Prostate gland (tissue), 2 donors: Measurements from ENCODE around the gene DHH. TPM values are rescaled to one million over a fixed set of nuclear protein-coding genes. Genes with fewer than 3 reads are reported as not detected.
"Not testable (repeated sequence)": the region's sequence is repeated elsewhere in the genome, so short reads cannot be mapped to it uniquely, and the experiment has no call there.

Experiments
- DNase-seq: peaks from one replicate; pipeline ENCODE4 v3.0.0-alpha.2; 2019; ENCODE audit warnings: low spot score
- H3K27ac ChIP-seq, 2 donors: fragments of 200-600 bp; sonication (generic); 2 replicates each; pipeline ENCODE4 v1.5.1; 2017 to 2019
- H3K27me3 ChIP-seq: fragments of 200-600 bp; sonication (generic); replicated peaks from 2 replicates; pipeline ENCODE4 v1.5.1; 2019; ENCODE audit not compliant: insufficient read depth
- H3K36me3 ChIP-seq, 2 donors: fragments of 200-600 bp; sonication (generic); 1 replicate in 1 of 2; 2 replicates in 1 of 2; pipeline versions ENCODE4 v1.5.1 to v1.8.1; 2017 to 2019
- H3K4me1 ChIP-seq: fragments of 200-600 bp; sonication (generic); replicated peaks from 2 replicates; pipeline ENCODE4 v1.5.1; 2019
- H3K4me3 ChIP-seq, 2 donors: fragments of 200-600 bp; sonication (generic); 2 replicates each; pipeline ENCODE4 v1.5.1; 2017 to 2019
- H3K9me3 ChIP-seq: fragments of 200-600 bp; sonication (generic); 2 replicates; pipeline ENCODE4 v1.5.1; 2017
- CTCF ChIP-seq, 4 experiments: fragments of 200-600 bp in 2 of 4; fragments of 450-650 bp in 2 of 4; sonication (generic) in 2 of 4; IDR thresholded peaks; 1 replicate in 3 of 4; 2 replicates in 1 of 4; pipeline ENCODE4 v1.5.1; 2016 to 2019; ENCODE audit warnings: antibody characterized with exemption in 4 of 4, mild to moderate bottlenecking in 2 of 4, moderate library complexity in 2 of 4
- POLR2A ChIP-seq: fragments of 450-650 bp; IDR thresholded peaks from one replicate; pipeline ENCODE4 v1.6.1; 2016; ENCODE audit warnings: antibody characterized with exemption, mild to moderate bottlenecking
- POLR2AphosphoS5 ChIP-seq: sonication (generic); formaldehyde crosslinking; IDR thresholded peaks from one replicate; pipeline ENCODE4 v1.6.1; 2017; ENCODE audit warnings: antibody characterized with exemption
- WGBS: methylation state at CpG from one replicate; pipeline ENCODE4 v1.1.5; 2018; 5-methylcytosine and 5-hydroxymethylcytosine counted together
- intact Hi-C: fragments of 100-400 bp; cut with DNase I; formaldehyde crosslinking; loops from one replicate; pipeline ENCODE4 v1.14.2; 2022
- total RNA-seq, 2 donors: library from RNA; depleted of rRNA; stranded (reverse); fragments of >200 nt; gene quantifications; one replicate each; pipeline ENCODE4 v1.1.0, GENCODE V29; 2016

The DHH gene
- total RNA-seq, result 100 to 1,000 TPM in 1 of 2 donors, under 1 TPM in 1; 0.18 to 114 TPM

- peaks cover 22% of the 10 kb centered on the region for H3K27me3 ChIP-seq
- no peak for DNase-seq
- H3K9me3 ChIP-seq, result no peaks in the 10 kb centered on the region
- H3K27ac ChIP-seq, result no peak within 1 kb of the TSS
- H3K4me1 ChIP-seq, result peaks cover 5% of the 10 kb centered on the region
- no peak within 1 kb of the TSS for H3K4me3 ChIP-seq
- no peaks in the 10 kb centered on the region for H3K36me3 ChIP-seq
- TF ChIP-seq POLR2AphosphoS5 (no peak), CTCF (IDR thresholded peaks at IDR 0.05) (no peak), POLR2A (no peak)
- intact Hi-C loops, result no loop called here
- WGBS, result 1% methylated on average over 42 of the region's 49 CpGs
Measured at GRCh38 chr12:49094160-49094974, at the start of gene DHH. TSS of gene DHH (minus strand) at chr12:49094801. CDS start at chr12:49094512, 289 bp downstream.

- Histone ChIP-seq H3K4me3 (no peak overlapping the region), H3K4me1 (no peaks in the 10 kb centered on the region), H3K27ac (no peak overlapping the region), H3K9me3 (no peaks in the 10 kb centered on the region), H3K36me3 (no peaks in the 10 kb centered on the region), H3K27me3 (no peaks in the 10 kb centered on the region)
- intact Hi-C loops, result no loop called here
- DNase-seq, result no peak
- TF ChIP-seq POLR2AphosphoS5 (no peak), POLR2A (no peak), CTCF (IDR thresholded peaks at IDR 0.05) (no peak)
- WGBS, result 90% methylated on average over 2 of the region's 2 CpGs
Measured at GRCh38 chr12:49144384-49144783, 49.8 kb upstream of the DHH start.

- WGBS, result 86% methylated on average over 2 of the region's 2 CpGs
- Histone ChIP-seq H3K4me3 (no peak overlapping the region), H3K27ac (no peak overlapping the region), H3K4me1 (no peaks in the 10 kb centered on the region), H3K36me3 (no peaks in the 10 kb centered on the region), H3K9me3 (no peaks in the 10 kb centered on the region), H3K27me3 (no peaks in the 10 kb centered on the region)
- no peak for TF ChIP-seq CTCF (IDR thresholded peaks at IDR 0.05)
- no peak for TF ChIP-seq POLR2AphosphoS5
- TF ChIP-seq POLR2A, result no peak
- intact Hi-C loops, result no loop called here
- no peak for DNase-seq
Measured at GRCh38 chr12:49138999-49139398, 44.4 kb upstream of the DHH start.

GRCh38 chr12:49138587-49138986 is 44.0 kb upstream of the DHH start:
- no peaks in the 10 kb centered on the region for H3K9me3 ChIP-seq
- H3K4me1 ChIP-seq, result no peaks in the 10 kb centered on the region
- no peak overlapping the region for H3K27ac ChIP-seq
- TF ChIP-seq POLR2AphosphoS5, result no peak
- TF ChIP-seq CTCF (IDR thresholded peaks at IDR 0.05), result no peak
- no peak for TF ChIP-seq POLR2A
- intact Hi-C loops, result no loop called here
- H3K36me3 ChIP-seq, result no peaks in the 10 kb centered on the region
- no peak overlapping the region for H3K4me3 ChIP-seq
- H3K27me3 ChIP-seq, result no peaks in the 10 kb centered on the region
- no peak for DNase-seq
- 34% methylated on average over 2 of the region's 2 CpGs for WGBS

- H3K4me3 ChIP-seq, result no peak overlapping the region
- H3K36me3 ChIP-seq, result no peaks in the 10 kb centered on the region
- no peak for DNase-seq
- 100% methylated on average over 1 of the region's 1 CpG for WGBS
- H3K27ac ChIP-seq, result no peak overlapping the region
- no peak for TF ChIP-seq CTCF (IDR thresholded peaks at IDR 0.05)
- no peaks in the 10 kb centered on the region for H3K9me3 ChIP-seq
- intact Hi-C loops, result no loop called here
- no peaks in the 10 kb centered on the region for H3K4me1 ChIP-seq
- no peaks in the 10 kb centered on the region for H3K27me3 ChIP-seq
Measured at GRCh38 chr12:49137476-49137875, 42.9 kb upstream of the DHH start.

- H3K4me3 ChIP-seq, intact Hi-C loops, H3K27ac ChIP-seq, H3K36me3 ChIP-seq, H3K4me1 ChIP-seq, H3K27me3 ChIP-seq, H3K9me3 ChIP-seq, DNase-seq: not testable (repeated sequence)
- 90% methylated on average over 3 of the region's 3 CpGs for WGBS
Measured at GRCh38 chr12:49136997-49137396, 42.4 kb upstream of the DHH start.
